HG03460 (cell line): ENCODE measurements around the gene HNRNPCL1.
"Not testable (repeated sequence)": the region's sequence is repeated elsewhere in the genome, so short reads cannot be mapped to it uniquely, and the experiment has no call there.

ENCODE experiments used
- ATAC-seq: cut with Tn5 transposase; IDR thresholded peaks from one replicate; pipeline ENCODE4 v1.9.1; 2021; ENCODE audit not compliant: unreplicated experiment

HNRNPCL1 gene

GRCh38 chr1:12848620-12849019 is at the start of gene HNRNPCL1:
HNRNPCL1 (minus strand) TSS chr1:12848720; CDS start chr1:12848289, 431 bp downstream.
- ATAC-seq: not testable (repeated sequence)

- ATAC-seq: not testable (repeated sequence)
These were observed 49.6 kb upstream of the HNRNPCL1 start, which contains the start of gene PRAMEF10 for GRCh38 chr1:12898170-12898569. PRAMEF10 (minus strand) TSS chr1:12898270; CDS start chr1:12895847, 2,423 bp downstream.

GRCh38 chr1:12886101-12886500 is 37.6 kb upstream of the HNRNPCL1 start, which contains the start of gene PRAMEF4:
PRAMEF4 (minus strand) TSS chr1:12886201; CDS start chr1:12883394, 2,807 bp downstream.
- not testable (repeated sequence) for ATAC-seq

GRCh38 chr1:12878453-12878852 is 29.9 kb upstream of the HNRNPCL1 start:
- not testable (repeated sequence) for ATAC-seq

GRCh38 chr1:12863131-12863880 is 14.8 kb upstream of the HNRNPCL1 start:
- not testable (repeated sequence) for ATAC-seq

- not testable (repeated sequence) for ATAC-seq
These were observed 8.3 kb upstream of the HNRNPCL1 start, which contains the start of gene PRAMEF2 for GRCh38 chr1:12856786-12857185. PRAMEF2 (plus strand) TSS chr1:12857086; CDS start chr1:12859010, 1,924 bp downstream.

- ATAC-seq: no peak
These were observed 3.3 kb upstream of the HNRNPCL1 start for GRCh38 chr1:12851779-12852178.

- not testable (repeated sequence) for ATAC-seq
These were observed 15.3 kb downstream of the HNRNPCL1 start for GRCh38 chr1:12833251-12833650.

GRCh38 chr1:12831310-12831709 is 17.2 kb downstream of the HNRNPCL1 start, which contains the start of gene PRAMEF11:
PRAMEF11 (minus strand) TSS chr1:12831410; CDS start chr1:12828789, 2,621 bp downstream.
- ATAC-seq: not testable (repeated sequence)

GRCh38 chr1:12819061-12819460 is 29.5 kb downstream of the HNRNPCL1 start:
- not testable (repeated sequence) for ATAC-seq

- ATAC-seq: no peak
These were observed 37.1 kb downstream of the HNRNPCL1 start for GRCh38 chr1:12811409-12811784.

GRCh38 chr1:12810691-12811408 is 37.7 kb downstream of the HNRNPCL1 start:
- no peak for ATAC-seq

GRCh38 chr1:12809933-12810332 is 38.6 kb downstream of the HNRNPCL1 start:
- ATAC-seq: no peak

GRCh38 chr1:12799730-12800129 is 48.8 kb downstream of the HNRNPCL1 start:
- no peak for ATAC-seq

- no peak for ATAC-seq
These were observed 49.6 kb downstream of the HNRNPCL1 start for GRCh38 chr1:12798911-12799310.
